Skeletal muscle cell (primary cell): ENCODE measurements around the gene TMC2.

Source experiments
- DNase-seq: peaks from one replicate; pipeline ENCODE4 v3.0.0-alpha.2; 2010; ENCODE audit warnings: low read depth
- H3K4me3 ChIP-seq: 2 replicates; pipeline ENCODE4 v1.5.1; 2011; ENCODE audit warnings: low read depth, mild to moderate bottlenecking, control low read depth, low read length, moderate library complexity

Gene TMC2

DNA sequence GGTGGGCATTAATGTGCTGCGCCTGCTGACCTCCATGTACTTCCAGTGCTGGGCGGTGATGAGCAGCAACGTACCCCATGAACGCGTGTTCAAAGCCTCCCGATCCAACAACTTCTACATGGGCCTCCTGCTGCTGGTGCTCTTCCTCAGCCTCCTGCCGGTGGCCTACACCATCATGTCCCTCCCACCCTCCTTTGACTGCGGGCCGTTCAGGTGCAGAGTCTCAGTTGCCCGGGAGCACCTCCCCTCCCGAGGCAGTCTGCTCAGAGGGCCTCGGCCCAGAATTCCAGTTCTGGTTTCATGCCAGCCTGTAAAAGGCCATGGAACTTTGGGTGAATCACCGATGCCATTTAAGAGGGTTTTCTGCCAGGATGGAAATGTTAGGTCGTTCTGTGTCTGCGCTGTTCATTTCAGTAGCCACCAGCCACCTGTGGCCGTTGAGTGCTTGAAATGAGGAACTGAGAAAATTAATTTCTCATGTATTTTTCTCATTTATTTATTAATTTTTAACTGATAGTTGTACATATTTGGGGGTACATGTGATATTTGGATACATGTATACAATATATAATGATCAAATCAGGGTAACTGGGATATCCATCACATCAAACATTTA is 80.8 kb downstream of the TMC2 start:
- no peak for DNase-seq
- H3K4me3 ChIP-seq = no peak overlapping the region

DNA sequence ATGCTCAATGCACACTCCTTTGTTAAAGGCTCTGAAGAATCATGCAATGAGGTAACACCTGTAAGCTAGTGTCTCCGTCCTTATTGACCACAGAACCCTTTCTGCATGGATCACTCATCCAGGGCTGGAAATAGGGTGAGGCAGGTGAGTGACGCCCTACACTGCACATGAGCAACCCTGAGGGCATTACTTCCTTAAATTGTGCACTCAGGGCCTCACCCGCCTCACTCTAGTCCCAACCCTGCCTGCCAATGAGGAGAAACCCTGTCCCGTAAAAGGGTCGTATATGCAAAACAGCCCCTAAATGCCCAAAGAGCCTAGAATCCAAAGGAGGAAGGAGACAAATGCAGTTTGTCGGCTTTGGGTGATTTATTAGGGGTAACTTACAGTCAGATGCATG is 82.4 kb downstream of the TMC2 start:
- no peak for DNase-seq
- no peak overlapping the region for H3K4me3 ChIP-seq

DNA sequence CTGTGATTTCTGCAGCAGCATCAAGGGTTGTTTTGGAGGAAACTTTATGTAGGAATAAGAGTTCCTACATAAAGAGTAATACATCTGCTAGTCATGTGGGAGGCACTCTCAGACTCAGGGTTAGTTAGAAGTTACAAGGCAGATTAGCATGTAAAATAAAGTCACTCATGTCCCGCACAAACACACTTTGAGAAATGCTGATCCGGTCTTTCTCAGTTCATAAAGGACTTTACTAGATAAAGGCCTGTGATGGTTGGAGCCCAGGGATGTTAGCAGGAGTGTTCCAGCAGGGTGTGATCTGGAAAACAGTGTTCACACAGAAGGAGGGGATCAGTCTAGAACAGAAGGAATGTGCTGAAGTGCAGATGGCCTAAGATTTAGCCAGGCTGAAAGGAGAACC is 83.0 kb downstream of the TMC2 start:
- no peak overlapping the region for H3K4me3 ChIP-seq
- DNase-seq = no peak

DNA sequence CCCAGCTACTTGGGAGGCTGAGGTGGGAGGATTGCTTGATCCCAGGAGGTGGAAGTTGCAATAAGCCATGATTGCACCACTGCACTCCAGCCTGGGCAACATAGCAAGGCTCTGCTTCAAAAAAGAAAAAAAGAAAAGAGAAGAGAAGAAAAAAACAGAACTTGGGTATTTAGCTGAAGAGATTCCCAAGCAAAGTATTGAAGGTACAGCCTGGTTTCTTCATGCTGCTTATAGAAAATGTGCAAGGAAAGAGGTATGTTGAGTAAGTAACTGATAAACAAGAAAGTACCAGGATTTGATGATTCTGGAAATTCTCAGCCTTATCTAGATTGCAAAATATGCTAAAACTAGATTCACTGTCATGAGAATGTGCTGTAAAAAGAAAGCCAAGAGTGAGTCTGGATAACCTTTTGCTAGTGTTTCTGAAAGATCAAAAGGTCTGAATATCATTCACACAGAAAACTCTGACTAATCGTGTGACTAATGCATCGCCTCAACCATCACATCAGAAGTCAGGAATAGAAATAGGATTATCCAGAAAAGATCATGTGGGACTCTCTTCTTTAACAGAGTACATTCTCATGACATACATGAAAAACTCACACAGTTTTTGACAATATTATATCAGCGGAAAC is 83.7 kb downstream of the TMC2 start:
- no peak for DNase-seq

DNA sequence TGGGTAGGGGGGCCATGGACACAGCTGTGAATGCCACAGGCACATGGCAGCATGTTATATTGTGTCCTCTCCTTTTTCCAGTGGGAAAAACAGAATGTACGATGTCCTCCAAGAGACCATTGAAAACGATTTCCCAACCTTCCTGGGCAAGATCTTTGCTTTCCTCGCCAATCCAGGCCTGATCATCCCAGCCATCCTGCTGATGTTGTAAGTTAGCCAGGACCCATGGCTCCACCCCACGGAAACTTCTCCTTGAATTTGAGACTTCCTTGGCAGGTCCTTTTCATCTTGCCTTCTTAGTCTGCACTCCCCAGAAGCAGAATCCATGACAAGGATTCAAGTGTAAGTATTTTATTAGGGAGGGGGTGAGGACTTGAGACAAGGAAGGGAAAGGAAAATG is 87.8 kb downstream of the TMC2 start:
- DNase-seq = no peak

More for the DNA sequence above, 83.7 kb downstream of the TMC2 start:
- H3K4me3 ChIP-seq = no peak overlapping the region

DNA sequence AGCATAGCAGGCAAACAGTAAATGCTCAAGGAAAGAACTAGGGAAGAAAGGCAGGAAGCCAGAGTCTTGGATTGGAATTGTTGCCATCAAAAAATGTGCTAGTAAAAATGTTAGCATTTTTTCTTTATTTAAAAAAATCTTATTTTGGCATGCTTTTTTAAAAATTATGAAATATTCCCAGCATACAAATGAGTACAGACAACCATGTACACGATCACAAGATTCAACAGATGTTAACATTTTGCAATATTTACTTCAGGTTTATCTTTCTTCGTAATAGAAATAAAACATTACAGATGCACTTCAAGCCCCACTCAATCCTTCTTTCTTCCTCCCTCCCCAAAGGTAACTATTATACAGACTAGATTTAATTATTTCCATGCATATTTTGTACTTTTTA is 88.7 kb downstream of the TMC2 start:
- H3K4me3 ChIP-seq = no peak overlapping the region
- DNase-seq = no peak

More for the DNA sequence above, 87.8 kb downstream of the TMC2 start:
- no peak overlapping the region for H3K4me3 ChIP-seq

DNA sequence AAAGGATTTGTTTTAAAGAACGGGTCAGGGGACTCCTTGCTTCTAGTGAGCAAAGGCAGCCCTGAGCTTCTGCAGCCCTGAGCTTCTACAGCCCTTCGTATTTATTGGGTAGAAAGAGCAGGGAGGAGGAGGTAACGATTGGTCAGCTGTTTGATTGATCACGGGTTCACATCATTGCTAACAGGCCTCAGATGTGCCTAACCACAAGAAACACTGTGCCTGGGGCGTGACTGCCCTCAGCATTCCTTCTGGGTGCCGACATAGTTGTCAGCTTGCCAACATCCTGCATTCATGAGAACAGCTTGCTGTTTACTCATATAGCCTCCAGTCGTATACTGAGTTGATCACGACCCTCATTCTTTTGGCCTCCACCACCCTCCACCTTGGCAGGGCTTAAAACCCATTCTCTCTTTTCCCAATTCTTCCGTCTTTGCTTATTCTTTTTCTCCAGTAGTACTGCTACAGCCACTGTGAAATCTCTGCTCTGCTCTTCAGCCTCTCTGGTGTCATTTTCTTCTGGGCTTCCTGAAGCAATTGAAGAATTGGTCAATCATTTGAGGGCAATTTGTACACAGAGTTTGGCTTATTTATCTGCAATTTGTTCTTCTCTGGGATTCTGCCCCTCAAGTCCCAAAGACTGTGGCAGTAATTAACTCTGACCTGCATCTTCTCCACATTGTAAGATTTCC is 90.6 kb downstream of the TMC2 start:
- H3K4me3 ChIP-seq = no peak overlapping the region
- peak; percentile 7 for DNase-seq

DNA sequence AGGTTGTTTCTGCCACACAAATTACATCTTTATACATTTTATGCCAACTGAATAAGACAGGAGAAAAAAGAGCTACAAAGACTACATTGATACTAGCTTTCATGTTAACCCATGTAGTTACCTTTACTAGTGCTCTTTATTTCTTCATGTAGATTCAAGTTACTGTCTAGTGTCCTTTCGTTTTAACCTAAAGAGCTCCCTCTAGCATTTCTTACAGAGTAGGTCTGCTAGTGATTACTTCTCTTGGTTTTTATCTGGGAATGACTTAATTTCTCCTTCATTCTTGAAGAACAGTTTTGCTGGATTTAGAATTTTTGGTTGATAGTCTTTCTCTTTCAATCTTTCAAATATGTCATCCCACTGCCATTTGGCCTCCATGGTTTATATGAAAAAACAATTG is 94.9 kb downstream of the TMC2 start:
- no peak overlapping the region for H3K4me3 ChIP-seq
- DNase-seq = no peak

DNA sequence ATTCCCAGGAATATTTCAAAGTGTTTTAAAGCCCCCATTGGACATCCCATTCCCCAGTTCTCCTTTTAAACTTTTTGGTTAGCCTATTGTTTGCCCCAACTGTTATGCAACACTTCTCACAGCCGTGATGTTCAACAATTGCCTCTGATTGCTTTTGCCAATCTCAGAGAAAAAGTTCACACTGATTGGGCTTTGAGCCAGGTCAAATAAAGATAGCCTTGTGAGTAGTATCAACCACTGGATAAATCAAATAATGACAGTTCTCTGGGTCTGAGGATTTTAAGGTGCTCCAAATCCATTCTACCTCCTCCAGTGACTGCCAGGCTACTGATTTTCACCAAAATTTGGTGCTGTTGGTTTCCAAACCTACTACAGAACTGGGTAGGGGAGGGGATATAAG is 97.0 kb downstream of the TMC2 start:
- no peak overlapping the region for H3K4me3 ChIP-seq
- DNase-seq = no peak

DNA sequence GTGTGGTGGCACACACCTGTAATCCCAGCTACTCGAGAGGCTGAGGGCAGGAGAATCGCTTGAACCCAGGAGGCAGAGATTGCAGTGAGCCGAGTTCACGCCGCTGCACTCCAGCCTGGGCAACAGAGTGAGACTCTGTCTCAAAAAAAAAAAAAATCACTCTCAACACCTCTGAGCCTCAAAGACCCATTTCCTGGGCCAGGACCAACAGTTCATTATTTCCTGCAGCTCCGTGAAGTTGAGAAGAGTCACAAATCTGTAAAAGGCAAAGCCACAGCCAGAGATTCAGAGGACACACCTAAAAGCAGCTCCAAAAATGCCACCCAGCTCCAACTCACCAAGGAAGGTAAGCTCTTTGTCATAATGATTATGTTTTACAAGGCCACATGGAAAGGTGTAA is 100.9 kb downstream of the TMC2 start:
- H3K4me3 ChIP-seq = no peak overlapping the region
- no peak for DNase-seq

DNA sequence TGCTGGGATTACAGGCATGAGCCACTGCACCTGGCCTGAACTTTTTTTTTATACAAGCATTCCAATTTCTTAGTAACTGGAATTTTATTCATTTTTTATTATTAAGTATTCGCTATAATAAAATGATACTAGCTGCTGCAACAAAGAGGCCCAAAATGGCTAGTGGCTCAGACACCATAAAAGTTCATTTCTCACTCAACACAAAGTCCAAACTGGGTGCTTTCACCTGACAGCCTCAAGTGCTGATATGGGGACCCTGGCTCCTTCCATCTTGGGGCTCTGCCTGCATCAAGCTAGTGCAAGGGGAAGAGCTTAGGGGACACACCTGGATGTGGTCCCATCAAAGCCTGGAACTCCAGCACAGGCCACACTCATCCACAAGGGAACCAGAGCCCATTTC is 103.9 kb downstream of the TMC2 start:
- DNase-seq = no peak
- no peak overlapping the region for H3K4me3 ChIP-seq

DNA sequence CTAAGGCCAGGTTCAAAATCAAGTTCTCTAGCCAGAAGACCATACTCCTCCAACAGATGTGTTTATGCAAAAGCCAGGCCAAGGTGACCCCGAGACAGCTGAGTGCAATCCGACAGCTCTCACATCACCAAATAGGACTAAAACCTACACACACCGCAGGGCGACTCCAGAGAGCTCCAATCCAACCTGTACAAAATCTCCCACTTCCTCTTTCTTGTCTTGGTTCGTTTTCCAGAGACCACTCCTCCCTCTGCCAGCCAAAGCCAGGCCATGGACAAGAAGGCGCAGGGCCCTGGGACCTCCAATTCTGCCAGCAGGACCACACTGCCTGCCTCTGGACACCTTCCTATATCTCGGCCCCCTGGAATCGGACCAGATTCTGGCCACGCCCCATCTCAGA is 104.5 kb downstream of the TMC2 start:
- no peak for DNase-seq
- no peak overlapping the region for H3K4me3 ChIP-seq

DNA sequence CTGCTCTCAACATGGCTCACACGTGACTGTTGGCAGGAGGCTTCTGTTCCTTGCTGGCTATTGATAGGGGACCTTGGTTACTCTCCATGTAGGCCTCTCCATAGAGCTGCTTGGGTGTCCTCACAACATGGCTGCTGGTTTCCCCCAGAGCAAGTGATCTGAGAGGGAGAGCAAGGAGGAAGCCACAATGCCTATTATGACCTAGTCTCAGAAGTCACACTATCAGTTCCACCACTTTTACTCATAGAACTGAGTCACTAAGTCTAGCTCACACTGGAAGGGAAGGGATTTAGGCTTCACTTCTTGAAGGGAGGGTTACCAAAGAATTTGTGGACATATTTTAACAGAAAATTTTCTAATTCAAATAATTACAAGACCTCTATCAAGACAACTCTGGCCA is 107.3 kb downstream of the TMC2 start:
- no peak overlapping the region for H3K4me3 ChIP-seq
- DNase-seq = no peak

DNA sequence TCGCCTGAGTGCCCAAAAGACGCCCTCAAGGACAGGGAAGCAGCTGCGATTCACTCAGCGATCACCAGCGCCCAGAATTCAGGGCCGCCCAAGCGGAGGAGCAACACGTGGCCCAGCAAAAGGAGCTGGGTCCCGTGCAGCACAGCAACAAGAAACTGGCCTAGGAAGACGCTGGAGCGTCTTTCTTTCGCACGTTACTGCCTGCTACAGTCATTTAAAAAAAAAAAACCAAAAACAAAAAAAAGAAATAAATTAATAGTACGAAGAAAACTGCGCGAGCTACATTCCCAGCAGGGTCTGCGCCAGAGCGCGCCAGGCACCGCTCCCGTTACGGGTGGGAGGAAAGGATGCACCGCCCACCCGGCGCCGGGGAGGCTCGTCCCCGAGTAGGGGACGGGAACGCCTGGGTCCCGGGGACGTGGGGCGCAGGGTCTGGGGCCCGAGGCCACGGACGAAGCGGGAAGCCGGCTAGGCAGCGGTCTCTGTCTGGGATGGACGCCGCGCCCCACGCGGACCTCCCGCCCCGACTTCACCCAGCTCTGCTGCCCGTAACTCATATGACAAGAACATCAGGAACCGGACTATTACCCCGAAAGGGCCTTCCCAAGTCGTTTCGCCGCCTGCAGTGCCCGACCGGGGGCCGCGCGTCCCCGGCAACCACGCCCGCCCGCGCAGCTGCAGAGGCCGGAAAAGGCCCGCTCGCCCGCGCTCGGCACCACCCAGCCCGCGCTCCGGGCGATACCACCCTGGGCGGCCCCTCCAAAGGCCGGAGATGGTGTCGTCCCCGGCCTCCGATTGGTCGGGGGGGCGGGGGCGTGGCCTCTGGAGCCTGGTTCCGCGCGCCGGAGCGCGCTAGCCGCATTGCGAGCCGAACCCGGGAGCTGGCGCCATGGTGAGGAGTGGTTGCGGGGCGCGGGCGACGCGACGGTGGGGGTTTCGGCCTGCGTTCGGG is 115.7 kb downstream of the TMC2 start, which contains the start of gene NOP56:
NOP56 (plus strand) TSS at position 861 of the 952 bp plus-strand sequence; CDS start at position 890, 29 bp downstream.
- H3K4me3 ChIP-seq = peak within 1 kb of the TSS; percentile 87
- DNase-seq = peak; percentile 68

DNA sequence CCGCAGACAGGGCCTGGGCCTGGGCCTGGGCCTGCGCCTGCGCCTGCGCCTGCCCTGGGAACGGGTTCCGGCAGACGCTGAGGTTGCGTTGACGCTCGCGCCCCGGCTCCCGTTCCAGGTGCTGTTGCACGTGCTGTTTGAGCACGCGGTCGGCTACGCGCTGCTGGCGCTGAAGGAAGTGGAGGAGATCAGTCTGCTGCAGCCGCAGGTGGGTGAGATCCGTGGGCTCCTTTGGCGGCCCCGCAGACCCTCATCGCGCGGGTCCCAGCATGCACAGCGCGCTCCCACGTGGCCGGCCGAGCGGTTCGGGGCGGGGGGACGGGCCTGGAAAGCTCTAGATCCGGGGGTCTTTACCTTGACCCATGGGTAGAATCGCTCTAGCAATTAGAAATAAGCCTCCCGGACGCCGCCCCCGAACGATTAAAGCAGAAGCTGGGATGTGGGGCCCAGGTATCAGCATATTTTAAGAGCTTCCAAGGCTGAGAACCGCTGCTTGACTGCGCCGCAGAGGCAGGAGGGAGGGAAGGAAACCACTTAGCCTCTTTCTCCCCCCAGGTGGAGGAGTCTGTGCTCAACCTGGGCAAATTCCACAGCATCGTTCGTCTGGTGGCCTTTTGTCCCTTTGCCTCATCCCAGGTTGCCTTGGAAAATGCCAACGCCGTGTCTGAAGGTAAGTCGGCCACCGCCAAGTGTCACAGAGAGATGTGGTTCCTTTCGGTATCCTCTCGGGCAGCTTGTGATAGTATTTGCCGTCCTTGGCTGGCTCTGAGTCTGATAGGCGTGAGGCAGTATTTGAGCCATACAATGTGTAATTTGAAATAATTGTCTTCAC is 116.6 kb downstream of the TMC2 start:
- peak overlapping the region; percentile 87 for H3K4me3 ChIP-seq
- no peak for DNase-seq

DNA sequence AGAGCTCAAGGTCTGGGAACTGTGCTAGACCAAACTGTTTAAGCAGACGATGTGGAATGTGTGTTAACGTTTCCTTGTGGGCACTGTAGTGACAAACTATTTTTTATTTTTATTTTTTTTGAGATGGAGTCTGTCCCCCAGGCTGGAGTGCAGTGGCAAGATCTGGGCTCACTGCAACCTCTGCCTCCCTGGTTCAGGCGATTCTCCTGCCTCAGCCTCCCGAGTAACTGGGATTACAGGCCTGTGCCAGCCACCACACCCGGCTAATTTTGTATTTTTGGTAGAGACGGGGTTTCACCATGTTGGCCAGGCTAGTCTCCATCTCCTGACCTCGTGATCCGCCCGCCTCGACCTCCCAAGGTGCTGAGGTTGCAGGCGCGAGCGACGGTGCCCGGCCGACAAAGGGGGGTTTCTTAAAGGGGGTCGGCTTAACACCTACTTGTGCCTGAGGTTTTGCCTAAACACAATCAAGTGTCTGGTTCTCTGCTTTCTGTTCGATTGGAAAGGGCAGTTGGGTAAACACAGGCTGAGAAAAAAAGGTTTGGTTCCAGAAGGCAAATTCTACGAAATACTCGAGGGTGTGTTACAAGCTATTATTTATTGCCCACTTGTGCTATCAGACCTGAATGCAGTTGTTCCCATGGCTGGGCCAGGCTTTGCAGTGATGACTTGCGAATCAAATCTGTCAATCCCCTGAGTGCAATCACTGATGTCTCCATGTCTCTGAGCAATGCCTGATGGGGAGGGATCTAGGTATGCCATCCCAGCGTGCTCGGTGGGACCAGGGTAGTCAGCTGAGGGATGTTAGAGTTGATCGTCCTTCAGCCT is 117.4 kb downstream of the TMC2 start:
- H3K4me3 ChIP-seq = peak overlapping the region; percentile 87
- DNase-seq = no peak

DNA sequence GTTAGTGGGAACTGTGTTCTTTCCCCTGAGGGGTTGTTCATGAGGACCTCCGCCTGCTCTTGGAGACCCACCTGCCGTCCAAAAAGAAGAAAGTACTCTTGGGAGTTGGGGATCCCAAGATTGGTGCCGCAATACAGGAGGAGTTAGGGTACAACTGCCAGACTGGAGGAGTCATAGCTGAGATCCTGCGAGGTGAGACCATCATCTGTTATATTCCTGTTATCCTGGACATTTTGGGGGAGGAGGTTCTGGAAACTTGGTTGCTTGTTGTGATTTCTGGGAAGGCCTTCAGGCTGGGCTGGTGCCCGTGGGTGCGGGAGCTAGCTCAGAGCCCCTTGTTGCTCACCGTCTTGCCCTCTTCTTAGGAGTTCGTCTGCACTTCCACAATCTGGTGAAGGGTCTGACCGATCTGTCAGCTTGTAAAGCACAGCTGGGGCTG is 118.0 kb downstream of the TMC2 start:
- peak overlapping the region; percentile 87 for H3K4me3 ChIP-seq
- no peak for DNase-seq

DNA sequence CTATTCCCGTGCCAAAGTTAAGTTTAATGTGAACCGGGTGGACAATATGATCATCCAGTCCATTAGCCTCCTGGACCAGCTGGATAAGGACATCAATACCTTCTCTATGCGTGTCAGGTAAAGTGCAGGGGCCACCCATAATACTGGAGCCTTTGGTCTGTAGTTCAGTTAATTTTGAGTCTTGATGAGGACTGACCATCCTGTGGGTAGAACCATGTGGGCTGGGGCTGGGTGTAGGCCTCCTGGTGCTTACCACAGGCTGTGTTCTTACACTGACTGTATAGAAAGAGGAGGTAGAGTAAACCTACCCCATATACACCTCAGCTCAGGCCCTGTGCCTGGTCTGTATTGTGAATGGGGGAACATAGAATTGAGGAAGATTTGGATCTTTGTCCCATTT is 118.5 kb downstream of the TMC2 start:
- no peak for DNase-seq
- H3K4me3 ChIP-seq = no peak overlapping the region
